Measurements from ENCODE around the gene COLQ. TPM values are rescaled to one million over a fixed set of nuclear protein-coding genes. Genes with fewer than 3 reads are reported as not detected.

COLQ gene
- polyA plus RNA-seq (2013, experiment 1 of 2) = 2.6 TPM
- polyA plus RNA-seq (2013, experiment 2 of 2) = 2.9 TPM

- H3K27ac ChIP-seq (ENCODE audit: low read depth, low read length, severe bottlenecking) = no peak within 1 kb of the TSS
- peaks cover 11% of the 10 kb centered on the region for H3K4me1 ChIP-seq (ENCODE audit: control insufficient read depth, insufficient read depth, low read length, poor library complexity, severe bottlenecking)
- no peaks in the 10 kb centered on the region for H3K9me3 ChIP-seq (ENCODE audit: control insufficient read depth, low read length)
- H3K4me3 ChIP-seq (ENCODE audit: extremely low read depth, insufficient read depth, low read length, poor library complexity, severe bottlenecking) = no peak within 1 kb of the TSS
- WGBS, 2 experiments (ENCODE audit: insufficient coverage in 2 of 2) = no CpG with 5 or more reads among the region's 6 CpGs
- no peaks in the 10 kb centered on the region for H3K36me3 ChIP-seq (ENCODE audit: control insufficient read depth, insufficient read depth, low read length)
Measured at GRCh38 chr3:15521573-15521965, at the start of gene COLQ. Gene COLQ (minus strand): TSS chr3:15521706. CDS start chr3:15521625, 81 bp downstream.

DNA sequence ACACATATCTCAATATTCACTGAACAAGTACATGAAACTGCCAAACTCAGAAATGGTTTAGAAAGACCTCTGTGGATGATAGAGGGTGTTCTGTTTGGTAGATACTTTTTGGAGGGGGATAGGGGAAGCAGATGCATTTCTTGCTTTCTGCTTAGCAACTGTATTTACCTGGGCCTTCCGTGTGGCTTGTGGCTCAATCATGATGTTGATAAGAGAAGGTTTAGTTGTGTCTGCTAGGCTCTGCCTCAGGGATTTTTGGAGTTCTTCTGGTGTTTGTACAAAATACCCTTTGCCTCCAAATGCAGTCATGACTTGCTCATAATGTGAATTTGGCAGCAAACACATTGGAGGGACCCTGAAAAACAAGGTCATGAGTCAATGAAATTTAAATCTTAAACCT, 41.7 kb upstream of the COLQ start:
- Histone ChIP-seq H3K27ac (ENCODE audit: low read depth, low read length, severe bottlenecking) (no peak overlapping the region), H3K4me3 (ENCODE audit: extremely low read depth, insufficient read depth, low read length, poor library complexity, severe bottlenecking) (no peak overlapping the region), H3K9me3 (ENCODE audit: control insufficient read depth, low read length) (no peaks in the 10 kb centered on the region), H3K36me3 (ENCODE audit: control insufficient read depth, insufficient read depth, low read length) (peaks cover 48% of the 10 kb centered on the region), H3K4me1 (ENCODE audit: control insufficient read depth, insufficient read depth, low read length, poor library complexity, severe bottlenecking) (no peaks in the 10 kb centered on the region)
- no CpG with 5 or more reads among the region's 1 CpG for WGBS, 2 experiments (ENCODE audit: insufficient coverage in 2 of 2)

- Histone ChIP-seq H3K4me1 (ENCODE audit: control insufficient read depth, insufficient read depth, low read length, poor library complexity, severe bottlenecking) (no peaks in the 10 kb centered on the region), H3K36me3 (ENCODE audit: control insufficient read depth, insufficient read depth, low read length) (peaks cover 43% of the 10 kb centered on the region), H3K4me3 (ENCODE audit: extremely low read depth, insufficient read depth, low read length, poor library complexity, severe bottlenecking) (no peak overlapping the region), H3K9me3 (ENCODE audit: control insufficient read depth, low read length) (no peaks in the 10 kb centered on the region), H3K27ac (ENCODE audit: low read depth, low read length, severe bottlenecking) (no peak overlapping the region)
- WGBS, 2 experiments (ENCODE audit: insufficient coverage in 2 of 2) = 99 to 100% methylated on average over 3 to 5 of the region's 5 CpGs
Measured at GRCh38 chr3:15562560-15562959, 41.1 kb upstream of the COLQ start.

DNA sequence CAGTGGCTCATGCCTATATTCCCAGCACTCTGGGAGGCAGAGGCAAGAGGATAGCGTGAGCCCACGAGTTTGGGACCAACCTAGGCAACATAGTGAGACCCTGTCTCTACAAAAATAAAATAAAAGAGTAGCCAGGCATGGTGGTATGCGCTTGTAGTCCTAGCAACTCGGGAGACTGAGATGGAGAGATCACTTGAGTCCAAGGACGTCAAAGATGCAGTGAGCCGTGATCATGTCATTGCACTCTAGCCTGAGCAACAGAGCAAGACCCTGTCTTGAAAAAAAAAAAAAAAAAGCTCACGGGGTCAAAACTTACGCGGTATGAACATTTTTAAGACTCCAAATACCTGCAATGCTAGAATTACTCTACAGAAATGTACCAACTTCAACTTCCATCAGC, 37.1 kb upstream of the COLQ start:
- Histone ChIP-seq H3K4me1 (ENCODE audit: control insufficient read depth, insufficient read depth, low read length, poor library complexity, severe bottlenecking) (no peaks in the 10 kb centered on the region), H3K4me3 (ENCODE audit: extremely low read depth, insufficient read depth, low read length, poor library complexity, severe bottlenecking) (no peak overlapping the region), H3K36me3 (ENCODE audit: control insufficient read depth, insufficient read depth, low read length) (peaks cover 17% of the 10 kb centered on the region), H3K27ac (ENCODE audit: low read depth, low read length, severe bottlenecking) (no peak overlapping the region), H3K9me3 (ENCODE audit: control insufficient read depth, low read length) (no peaks in the 10 kb centered on the region)
- WGBS, 2 experiments (ENCODE audit: insufficient coverage in 2 of 2) = 90 to 94% methylated on average over 6 of the region's 9 CpGs

- 13 to 57% methylated on average over 1 to 2 of the region's 3 CpGs for WGBS, 2 experiments (ENCODE audit: insufficient coverage in 2 of 2)
- Histone ChIP-seq H3K9me3 (ENCODE audit: control insufficient read depth, low read length) (no peaks in the 10 kb centered on the region), H3K27ac (ENCODE audit: low read depth, low read length, severe bottlenecking) (no peak overlapping the region), H3K36me3 (ENCODE audit: control insufficient read depth, insufficient read depth, low read length) (peaks cover 6% of the 10 kb centered on the region), H3K4me3 (ENCODE audit: extremely low read depth, insufficient read depth, low read length, poor library complexity, severe bottlenecking) (no peak overlapping the region), H3K4me1 (ENCODE audit: control insufficient read depth, insufficient read depth, low read length, poor library complexity, severe bottlenecking) (no peaks in the 10 kb centered on the region)
Measured at GRCh38 chr3:15557511-15557946, 36.0 kb upstream of the COLQ start.

- no peaks in the 10 kb centered on the region for H3K9me3 ChIP-seq (ENCODE audit: control insufficient read depth, low read length)
- no peak overlapping the region for H3K27ac ChIP-seq (ENCODE audit: low read depth, low read length, severe bottlenecking)
- no peak overlapping the region for H3K4me3 ChIP-seq (ENCODE audit: extremely low read depth, insufficient read depth, low read length, poor library complexity, severe bottlenecking)
- no peaks in the 10 kb centered on the region for H3K4me1 ChIP-seq (ENCODE audit: control insufficient read depth, insufficient read depth, low read length, poor library complexity, severe bottlenecking)
- WGBS, 2 experiments (ENCODE audit: insufficient coverage in 2 of 2) = 100% methylated on average over 1 of the region's 2 CpGs; no CpG with 5 or more reads in 1 of the 2 experiments
- peaks cover 5% of the 10 kb centered on the region for H3K36me3 ChIP-seq (ENCODE audit: control insufficient read depth, insufficient read depth, low read length)
Measured at GRCh38 chr3:15556512-15556911, 35.0 kb upstream of the COLQ start.

DNA sequence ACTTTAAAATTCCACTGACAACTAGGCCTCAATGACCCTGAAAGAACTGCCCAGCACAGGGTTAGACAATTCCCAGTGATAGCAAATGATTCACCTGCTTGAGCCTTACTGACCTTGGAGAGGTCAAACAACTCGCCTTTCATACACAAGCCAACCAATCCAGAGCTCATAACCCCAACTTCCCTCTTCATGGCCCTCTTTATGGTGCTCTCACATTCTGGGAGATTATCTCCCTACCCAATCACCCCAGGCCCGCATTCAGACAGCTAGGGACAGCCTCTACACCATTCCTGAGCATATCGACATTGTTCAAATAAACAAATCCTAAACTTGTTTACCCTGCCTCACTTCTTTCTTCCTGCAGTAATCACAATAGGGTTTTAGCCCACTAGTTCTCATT, 32.2 kb upstream of the COLQ start:
- 92 to 93% methylated on average over 3 of the region's 3 CpGs for WGBS, 2 experiments (ENCODE audit: insufficient coverage in 2 of 2)
- H3K36me3 ChIP-seq (ENCODE audit: control insufficient read depth, insufficient read depth, low read length) = no peaks in the 10 kb centered on the region
- no peak overlapping the region for H3K27ac ChIP-seq (ENCODE audit: low read depth, low read length, severe bottlenecking)
- H3K4me1 ChIP-seq (ENCODE audit: control insufficient read depth, insufficient read depth, low read length, poor library complexity, severe bottlenecking) = no peaks in the 10 kb centered on the region
- no peaks in the 10 kb centered on the region for H3K9me3 ChIP-seq (ENCODE audit: control insufficient read depth, low read length)
- no peak overlapping the region for H3K4me3 ChIP-seq (ENCODE audit: extremely low read depth, insufficient read depth, low read length, poor library complexity, severe bottlenecking)

DNA sequence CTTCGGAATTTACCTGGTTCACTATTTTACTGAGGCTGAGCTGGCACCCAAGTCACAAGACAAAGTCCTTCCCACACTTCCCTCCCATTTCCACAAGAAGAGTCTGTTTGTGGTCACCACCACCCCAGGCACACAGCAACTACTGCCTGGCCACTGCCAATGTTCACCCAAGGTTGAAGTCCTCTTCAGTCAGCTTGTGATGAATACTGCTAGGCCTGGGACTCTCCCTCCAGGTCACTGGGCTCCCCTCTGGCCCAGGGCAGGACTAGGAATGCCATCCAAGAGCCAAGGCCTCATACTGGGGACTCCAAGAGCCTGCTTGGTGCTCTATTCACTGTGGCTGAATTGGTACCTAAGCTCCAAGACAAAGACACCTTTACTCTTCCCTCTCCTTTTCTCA, 30.4 kb upstream of the COLQ start:
- no peak overlapping the region for H3K27ac ChIP-seq (ENCODE audit: low read depth, low read length, severe bottlenecking)
- WGBS, 2 experiments (ENCODE audit: insufficient coverage in 2 of 2) = 75 to 100% methylated on average over 1 of the region's 1 CpG
- H3K9me3 ChIP-seq (ENCODE audit: control insufficient read depth, low read length) = no peaks in the 10 kb centered on the region
- H3K36me3 ChIP-seq (ENCODE audit: control insufficient read depth, insufficient read depth, low read length) = no peaks in the 10 kb centered on the region
- no peaks in the 10 kb centered on the region for H3K4me1 ChIP-seq (ENCODE audit: control insufficient read depth, insufficient read depth, low read length, poor library complexity, severe bottlenecking)
- H3K4me3 ChIP-seq (ENCODE audit: extremely low read depth, insufficient read depth, low read length, poor library complexity, severe bottlenecking) = no peak overlapping the region

- 86 to 88% methylated on average over 6 of the region's 6 CpGs for WGBS, 2 experiments (ENCODE audit: insufficient coverage in 2 of 2)
- no peaks in the 10 kb centered on the region for H3K4me1 ChIP-seq (ENCODE audit: control insufficient read depth, insufficient read depth, low read length, poor library complexity, severe bottlenecking)
- H3K36me3 ChIP-seq (ENCODE audit: control insufficient read depth, insufficient read depth, low read length) = no peaks in the 10 kb centered on the region
- no peak overlapping the region for H3K27ac ChIP-seq (ENCODE audit: low read depth, low read length, severe bottlenecking)
- H3K4me3 ChIP-seq (ENCODE audit: extremely low read depth, insufficient read depth, low read length, poor library complexity, severe bottlenecking) = no peak overlapping the region
- no peaks in the 10 kb centered on the region for H3K9me3 ChIP-seq (ENCODE audit: control insufficient read depth, low read length)
Measured at GRCh38 chr3:15549846-15550245, 28.3 kb upstream of the COLQ start.

DNA sequence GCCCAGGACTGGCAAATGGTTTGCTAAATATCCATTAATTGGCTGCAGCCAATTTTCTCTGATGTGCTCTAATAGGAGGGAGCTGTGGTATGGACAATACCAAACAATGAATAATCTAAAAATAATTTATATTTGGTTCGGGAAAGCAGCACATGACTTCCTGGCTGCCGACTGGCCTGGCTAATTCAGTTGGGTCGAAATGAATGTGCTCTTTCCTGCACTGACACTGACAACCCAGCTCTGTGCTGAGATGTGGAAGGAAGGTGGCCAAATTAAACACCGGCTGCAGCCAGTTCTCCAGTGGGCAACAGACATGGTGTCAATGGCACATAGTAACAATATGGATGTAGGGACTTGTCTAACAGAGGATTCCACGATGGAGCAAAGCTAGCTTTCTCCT, 21.1 kb upstream of the COLQ start:
- H3K27ac ChIP-seq (ENCODE audit: low read depth, low read length, severe bottlenecking) = no peak overlapping the region
- no peak overlapping the region for H3K4me3 ChIP-seq (ENCODE audit: extremely low read depth, insufficient read depth, low read length, poor library complexity, severe bottlenecking)
- WGBS, 2 experiments (ENCODE audit: insufficient coverage in 2 of 2) = 85% methylated on average over 3 of the region's 5 CpGs; no CpG with 5 or more reads in 1 of the 2 experiments
- H3K9me3 ChIP-seq (ENCODE audit: control insufficient read depth, low read length) = no peaks in the 10 kb centered on the region
- H3K36me3 ChIP-seq (ENCODE audit: control insufficient read depth, insufficient read depth, low read length) = no peaks in the 10 kb centered on the region
- H3K4me1 ChIP-seq (ENCODE audit: control insufficient read depth, insufficient read depth, low read length, poor library complexity, severe bottlenecking) = no peaks in the 10 kb centered on the region

DNA sequence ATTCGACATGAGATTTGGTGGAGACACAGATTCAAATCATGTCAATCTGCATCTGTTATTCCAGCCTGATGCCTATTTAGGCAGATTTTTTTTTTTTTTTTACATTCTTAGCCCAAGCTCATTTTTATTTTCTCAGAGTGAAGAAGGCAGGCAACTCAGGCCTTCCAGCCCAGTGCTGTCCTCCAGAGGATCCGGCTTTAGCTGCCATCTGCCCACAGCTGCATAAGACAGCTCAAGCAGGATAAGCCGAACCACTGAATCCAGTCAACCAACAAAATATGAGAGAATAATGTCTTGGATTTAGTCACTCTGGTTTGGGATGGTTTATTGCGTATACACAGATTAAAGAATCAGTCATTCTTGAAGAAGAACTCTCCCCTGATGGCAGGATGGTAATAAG, 19.9 kb upstream of the COLQ start:
- Histone ChIP-seq H3K36me3 (ENCODE audit: control insufficient read depth, insufficient read depth, low read length) (no peaks in the 10 kb centered on the region), H3K4me1 (ENCODE audit: control insufficient read depth, insufficient read depth, low read length, poor library complexity, severe bottlenecking) (no peaks in the 10 kb centered on the region), H3K4me3 (ENCODE audit: extremely low read depth, insufficient read depth, low read length, poor library complexity, severe bottlenecking) (no peak overlapping the region), H3K27ac (ENCODE audit: low read depth, low read length, severe bottlenecking) (no peak overlapping the region), H3K9me3 (ENCODE audit: control insufficient read depth, low read length) (no peaks in the 10 kb centered on the region)
- WGBS, 2 experiments (ENCODE audit: insufficient coverage in 2 of 2) = 80 to 91% methylated on average over 1 to 2 of the region's 4 CpGs
